ENCODE results near the gene DNAH6.

Gene DNAH6

DNA sequence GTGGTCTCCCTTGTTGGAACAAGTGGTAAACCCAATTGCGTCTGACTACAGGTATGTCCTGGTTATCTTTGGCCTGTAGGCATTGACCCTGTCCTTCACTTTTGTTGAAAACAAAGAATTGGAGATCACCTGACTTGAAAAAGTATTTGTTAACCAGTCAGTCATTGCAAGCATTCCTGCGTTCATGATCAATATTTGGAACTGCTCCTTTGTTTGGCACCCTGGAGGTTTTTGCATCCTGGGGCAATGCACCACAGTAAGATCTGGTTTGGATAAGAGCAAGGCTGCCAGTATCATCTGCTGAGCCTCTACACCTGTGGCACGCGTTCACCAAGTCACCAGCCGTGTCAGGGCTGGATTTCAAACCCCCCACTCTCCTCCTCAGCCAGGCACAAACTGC, 115.7 kb downstream of the DNAH6 start:
- in situ Hi-C loops (cut with HindIII; ENCODE audit: low sequenced_read_pairs) = no loop called here
- H3K4me3 ChIP-seq (ENCODE audit: low read depth, low read length) = no peak overlapping the region
- no peak for DNase-seq (ENCODE audit: low read depth, low spot score)
- TF ChIP-seq CTCF (IDR thresholded peaks at IDR 0.05; ENCODE audit: low read depth, low read length) = no peak

GRCh38 chr2:84636080-84636971, 120.0 kb downstream of the DNAH6 start:
- DNase-seq (ENCODE audit: low read depth, low spot score) = no peak
- H3K4me3 ChIP-seq (ENCODE audit: low read depth, low read length) = no peak overlapping the region
- in situ Hi-C loops (cut with HindIII; ENCODE audit: low sequenced_read_pairs) = no loop called here
- no peak for TF ChIP-seq CTCF (IDR thresholded peaks at IDR 0.05; ENCODE audit: low read depth, low read length)

GRCh38 chr2:84639751-84640150, 123.5 kb downstream of the DNAH6 start:
- TF ChIP-seq CTCF (IDR thresholded peaks at IDR 0.05; ENCODE audit: low read depth, low read length) = no peak
- no peak overlapping the region for H3K4me3 ChIP-seq (ENCODE audit: low read depth, low read length)
- in situ Hi-C loops (cut with HindIII; ENCODE audit: low sequenced_read_pairs) = no loop called here
- no peak for DNase-seq (ENCODE audit: low read depth, low spot score)

GRCh38 chr2:84640411-84640810, 124.1 kb downstream of the DNAH6 start:
- DNase-seq (ENCODE audit: low read depth, low spot score) = no peak
- in situ Hi-C loops (cut with HindIII; ENCODE audit: low sequenced_read_pairs) = no loop called here
- no peak for TF ChIP-seq CTCF (IDR thresholded peaks at IDR 0.05; ENCODE audit: low read depth, low read length)
- H3K4me3 ChIP-seq (ENCODE audit: low read depth, low read length) = no peak overlapping the region

- DNase-seq (ENCODE audit: low read depth, low spot score) = no peak
- in situ Hi-C loops (cut with HindIII; ENCODE audit: low sequenced_read_pairs) = no loop called here
- no peak for TF ChIP-seq CTCF (IDR thresholded peaks at IDR 0.05; ENCODE audit: low read depth, low read length)
Observed at GRCh38 chr2:84641021-84641420, 124.7 kb downstream of the DNAH6 start.

DNA sequence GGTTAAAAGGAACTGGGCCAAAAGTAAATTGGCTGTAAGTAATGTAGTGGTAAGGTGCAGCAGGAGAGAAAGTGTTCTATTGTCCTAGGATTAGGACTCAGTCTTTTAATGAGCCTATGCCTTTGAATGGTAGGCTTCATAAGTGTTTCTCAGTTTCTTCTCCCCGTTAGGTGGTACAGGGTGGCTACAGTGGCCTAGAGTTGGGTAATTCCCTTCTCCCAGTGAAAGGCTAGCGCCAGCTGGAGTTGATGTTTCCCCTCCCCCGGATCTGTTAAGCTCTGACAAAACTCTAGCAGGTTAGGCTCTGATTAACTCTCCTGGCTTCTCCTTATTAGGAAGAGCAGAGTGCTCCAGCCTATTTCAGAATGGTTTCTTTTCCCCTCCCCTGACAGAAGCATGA, 127.7 kb downstream of the DNAH6 start:
- TF ChIP-seq CTCF (IDR thresholded peaks at IDR 0.05; ENCODE audit: low read depth, low read length) = no peak
- DNase-seq (ENCODE audit: low read depth, low spot score) = no peak
- in situ Hi-C loops (cut with HindIII; ENCODE audit: low sequenced_read_pairs) = no loop called here
- no peak overlapping the region for H3K4me3 ChIP-seq (ENCODE audit: low read depth, low read length)

More at GRCh38 chr2:84641021-84641420, 124.7 kb downstream of the DNAH6 start:
- H3K4me3 ChIP-seq (ENCODE audit: low read depth, low read length) = no peak overlapping the region
